WI38 (cell line): ENCODE data around the gene POLN.

Experiments
- H3K4me3 ChIP-seq: 2 replicates; pipeline ENCODE4 v1.5.1; 2011; ENCODE audit warnings: low read depth, mild to moderate bottlenecking, control low read depth, low read length
- TF ChIP-seq, protein P1 (sequence below): IDR thresholded peaks from 2 replicates; pipeline ENCODE4 v1.5.1; 2012; ENCODE audit warnings: low read depth, mild to moderate bottlenecking, control low read depth, low read length

Gene POLN

DNA sequence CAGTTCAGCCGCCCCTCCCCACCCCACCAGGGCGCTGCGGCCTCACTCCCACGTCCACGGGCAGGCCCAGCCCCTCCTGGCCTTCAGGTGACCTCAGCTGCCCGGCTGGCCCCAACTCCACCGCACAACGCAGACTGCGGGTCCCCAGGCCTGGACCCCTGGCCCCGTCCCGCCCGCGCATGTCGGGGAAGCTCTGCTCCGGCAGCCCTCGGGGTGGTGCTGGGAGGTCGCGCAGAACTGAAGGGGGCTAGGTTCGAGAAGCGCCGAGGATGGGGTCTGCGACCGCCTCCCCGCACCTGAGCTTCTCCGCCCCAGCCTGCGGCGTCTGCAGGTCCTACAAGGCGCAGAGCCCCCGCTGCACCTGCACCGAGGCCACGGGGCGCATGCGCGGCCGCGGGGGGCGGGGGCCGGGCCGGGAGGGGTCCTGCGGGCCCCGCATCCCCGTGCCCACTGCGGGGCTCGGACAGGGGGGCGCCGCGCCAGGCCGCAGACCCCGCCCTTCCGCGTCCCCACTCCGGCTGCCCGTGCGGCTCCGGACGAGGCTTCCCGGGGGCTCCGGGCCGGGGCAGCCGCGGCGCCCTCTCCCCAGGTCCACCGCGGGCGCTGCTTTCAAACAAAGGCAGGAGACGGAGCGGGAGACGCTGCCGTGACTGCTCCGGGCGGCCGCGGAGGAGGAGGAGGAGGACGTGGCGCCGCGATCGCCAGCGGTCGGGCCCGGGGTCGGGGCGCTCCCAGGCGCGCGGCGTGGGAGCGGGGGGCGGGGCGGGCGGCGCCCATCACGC lies 183.5 kb downstream of the POLN start:
- no peak overlapping the region for H3K4me3 ChIP-seq
- TF ChIP-seq, protein P1, sequence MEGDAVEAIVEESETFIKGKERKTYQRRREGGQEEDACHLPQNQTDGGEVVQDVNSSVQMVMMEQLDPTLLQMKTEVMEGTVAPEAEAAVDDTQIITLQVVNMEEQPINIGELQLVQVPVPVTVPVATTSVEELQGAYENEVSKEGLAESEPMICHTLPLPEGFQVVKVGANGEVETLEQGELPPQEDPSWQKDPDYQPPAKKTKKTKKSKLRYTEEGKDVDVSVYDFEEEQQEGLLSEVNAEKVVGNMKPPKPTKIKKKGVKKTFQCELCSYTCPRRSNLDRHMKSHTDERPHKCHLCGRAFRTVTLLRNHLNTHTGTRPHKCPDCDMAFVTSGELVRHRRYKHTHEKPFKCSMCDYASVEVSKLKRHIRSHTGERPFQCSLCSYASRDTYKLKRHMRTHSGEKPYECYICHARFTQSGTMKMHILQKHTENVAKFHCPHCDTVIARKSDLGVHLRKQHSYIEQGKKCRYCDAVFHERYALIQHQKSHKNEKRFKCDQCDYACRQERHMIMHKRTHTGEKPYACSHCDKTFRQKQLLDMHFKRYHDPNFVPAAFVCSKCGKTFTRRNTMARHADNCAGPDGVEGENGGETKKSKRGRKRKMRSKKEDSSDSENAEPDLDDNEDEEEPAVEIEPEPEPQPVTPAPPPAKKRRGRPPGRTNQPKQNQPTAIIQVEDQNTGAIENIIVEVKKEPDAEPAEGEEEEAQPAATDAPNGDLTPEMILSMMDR, result no peak

DNA sequence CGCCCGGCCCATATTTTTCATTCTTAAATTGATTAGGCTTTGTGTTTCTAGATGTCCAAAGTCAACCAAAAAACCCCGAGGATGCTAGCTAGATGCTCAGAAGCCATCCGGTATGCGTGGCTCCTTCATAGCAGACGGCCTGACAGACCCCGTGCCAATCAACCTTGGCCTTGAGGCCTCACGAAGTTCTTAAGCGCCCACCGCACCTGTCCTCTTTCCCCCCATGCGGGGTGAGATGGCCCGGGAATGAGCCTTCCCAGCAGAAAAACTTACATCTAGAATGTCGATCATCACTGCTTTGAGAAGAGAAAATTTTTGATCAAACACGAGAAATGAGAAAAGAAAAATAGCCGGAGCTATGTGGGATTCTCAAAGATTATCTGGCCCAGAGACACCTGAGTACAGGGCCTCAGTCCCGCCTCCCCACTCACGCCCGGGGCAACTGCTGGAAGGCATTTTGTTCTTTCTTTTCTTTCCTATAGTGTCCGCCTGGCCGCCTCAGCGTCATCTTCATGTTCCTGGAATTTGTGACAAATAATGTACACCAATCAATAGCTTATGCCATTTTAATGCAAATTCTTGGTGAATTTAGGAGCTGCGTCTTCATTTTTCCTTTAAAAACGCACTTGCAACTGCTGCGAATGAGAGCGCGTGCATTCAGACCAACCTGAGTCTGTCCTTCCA lies 184.4 kb downstream of the POLN start:
- TF ChIP-seq, protein P1, result no peak

DNA sequence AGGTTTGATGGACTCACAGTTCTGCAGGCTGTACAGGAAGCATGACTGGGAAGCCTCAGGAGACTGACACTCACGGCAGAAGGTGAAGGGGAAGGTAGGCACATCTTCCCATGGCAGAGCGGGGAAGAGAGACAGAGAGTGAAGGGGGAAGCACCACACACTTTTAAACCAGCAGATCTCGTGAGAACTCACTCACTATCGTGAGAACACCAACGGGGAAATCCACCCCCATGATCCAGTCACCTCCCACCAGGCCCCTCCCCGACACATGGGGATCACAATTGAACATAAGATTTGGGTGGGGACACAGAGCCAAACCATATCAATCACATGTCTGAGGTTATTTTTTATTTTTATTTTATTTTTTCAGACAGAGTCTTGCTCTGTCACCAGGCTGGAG lies 187.7 kb downstream of the POLN start:
- TF ChIP-seq, protein P1, result no peak
- H3K4me3 ChIP-seq, result no peak overlapping the region

More for the DNA sequence above, 184.4 kb downstream of the POLN start:
- H3K4me3 ChIP-seq, result no peak overlapping the region

DNA sequence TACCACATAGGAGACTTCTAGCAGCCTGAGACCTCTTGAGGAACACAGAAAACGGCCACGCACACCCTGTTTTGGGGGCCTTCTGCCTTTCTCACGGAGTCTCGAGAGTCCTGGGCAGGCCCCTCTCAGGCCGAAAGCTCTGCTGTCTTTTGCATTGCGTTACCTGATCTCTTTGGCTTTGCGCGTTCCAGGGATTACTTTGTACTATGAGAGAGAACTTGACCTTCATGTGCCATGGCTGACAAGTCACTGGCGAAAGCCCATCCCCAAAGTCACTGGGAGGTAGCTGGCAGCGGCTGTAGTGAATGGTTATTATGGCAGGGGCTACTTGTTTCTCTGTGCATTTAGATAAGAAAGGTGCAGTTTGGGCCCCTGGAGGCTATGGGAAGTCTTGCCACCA lies 190.8 kb downstream of the POLN start:
- TF ChIP-seq, protein P1, result no peak
- H3K4me3 ChIP-seq, result no peak overlapping the region

DNA sequence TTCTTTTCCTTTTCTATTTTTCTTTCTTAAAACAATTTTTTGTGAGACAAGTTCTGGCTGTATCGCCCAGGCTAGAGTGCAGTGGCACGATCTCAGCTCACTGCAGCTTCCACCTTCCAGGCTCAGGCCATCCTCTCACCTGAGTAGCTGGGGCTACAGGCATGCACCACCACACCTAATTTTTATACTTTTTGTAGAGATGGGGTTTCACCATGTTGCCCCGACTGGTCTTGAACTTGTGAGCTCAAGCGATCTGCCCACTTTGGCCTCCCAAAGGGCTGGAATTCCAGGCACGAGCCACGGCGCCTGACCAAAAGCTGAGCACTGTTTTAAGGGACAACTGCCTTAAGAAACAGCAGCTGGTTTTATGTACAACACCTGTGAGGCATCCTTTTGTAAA lies 192.1 kb downstream of the POLN start:
- H3K4me3 ChIP-seq, result no peak overlapping the region
- TF ChIP-seq, protein P1, result no peak

DNA sequence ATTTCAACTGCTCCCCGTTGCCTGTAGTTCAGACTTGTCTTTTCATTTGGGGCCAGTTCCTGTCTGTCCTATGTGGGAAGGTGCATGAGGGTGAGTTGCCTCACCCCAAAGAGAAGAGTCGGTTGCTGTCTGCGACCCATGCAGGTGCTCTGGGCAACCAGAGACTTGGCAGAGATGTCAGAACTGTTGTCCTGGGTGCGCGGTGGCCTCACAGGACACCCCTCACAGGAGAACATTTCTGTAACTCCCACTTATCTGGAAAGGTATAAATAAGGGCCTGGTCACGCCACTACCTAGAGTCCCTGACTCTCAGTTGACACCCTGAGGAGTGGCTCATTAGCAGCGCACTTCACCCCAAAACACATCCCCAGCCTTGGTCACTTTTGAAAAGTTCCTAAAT lies 192.5 kb downstream of the POLN start:
- TF ChIP-seq, protein P1, result no peak
- H3K4me3 ChIP-seq, result no peak overlapping the region

DNA sequence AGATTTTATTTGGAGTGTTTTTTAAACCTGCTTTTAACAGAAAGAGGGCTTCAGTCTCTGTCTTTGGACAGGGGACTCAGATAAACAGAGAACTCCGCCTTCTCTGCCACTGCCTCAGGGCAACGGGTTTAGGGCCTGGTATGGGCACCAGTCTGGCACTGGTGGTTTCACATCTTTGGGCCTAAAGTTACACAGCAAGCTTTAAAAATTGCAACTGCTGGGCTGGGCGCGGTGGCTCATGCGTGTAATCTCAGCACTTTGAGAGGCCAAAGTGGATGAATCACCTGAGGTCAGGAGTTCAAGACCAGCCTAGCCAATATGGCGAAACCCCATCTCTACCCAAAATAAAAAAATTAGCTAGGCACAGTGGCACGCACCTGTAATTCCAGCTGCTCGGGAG lies 193.1 kb downstream of the POLN start:
- H3K4me3 ChIP-seq, result no peak overlapping the region
- TF ChIP-seq, protein P1, result no peak
